Activated naive CD8-positive, alpha-beta T cell treated with anti-CD3 and anti-CD28 coated beads, Interleukin-2, amount 10 ng/mL, durations not matched to agents 7 days and 5 days (primary cell): ENCODE results near the gene SBK1. TPM values are rescaled to one million over a fixed set of nuclear protein-coding genes. Genes with fewer than 3 reads are reported as not detected.

Experiments
- ATAC-seq: fragments of 150-1000 bp; cut with Tn5 transposase; one replicate; pipeline ENCODE4 v1.10.0; 2021; ENCODE audit warnings: low read depth, moderate library complexity
- POLR2A ChIA-PET: fragments of 350-600 bp; sonication (Branson Sonifier 250); formaldehyde crosslinking; loops from one replicate; lab custom pipeline; 2021; ENCODE audit warnings: antibody characterized with exemption; lab: Charles Lee
- DNase-seq: peaks from one replicate; pipeline ENCODE4 v3.0.0; 2021
- H3K27ac Mint-ChIP-seq: one replicate; pipeline ENCODE4 v1.8.0; 2022; ENCODE audit warnings: mild to moderate bottlenecking, mixed read lengths
- H3K27me3 Mint-ChIP-seq: one replicate; pipeline ENCODE4 v1.8.0; 2022; ENCODE audit warnings: mild to moderate bottlenecking, moderate library complexity, mixed read lengths
- H3K36me3 Mint-ChIP-seq: one replicate; pipeline ENCODE4 v1.8.0; 2021; ENCODE audit warnings: mild to moderate bottlenecking, mixed read lengths
- H3K4me1 Mint-ChIP-seq: one replicate; pipeline ENCODE4 v1.8.0; 2021; ENCODE audit warnings: mixed read lengths
- H3K4me3 Mint-ChIP-seq: one replicate; pipeline ENCODE4 v1.8.0; 2022; ENCODE audit warnings: mild to moderate bottlenecking, moderate library complexity, mixed read lengths
- H3K9me3 Mint-ChIP-seq: one replicate; pipeline ENCODE4 v1.8.0; 2021; ENCODE audit warnings: mixed read lengths
- total RNA-seq, 2 experiments: library from RNA; stranded (reverse); gene quantifications; one replicate each; pipeline ENCODE4 v1.2.3, GENCODE V29; 2021

Gene SBK1
- total RNA-seq, 2 experiments from 2014 or later: 15.9 TPM

- no peaks in the 10 kb centered on the region for H3K27me3 Mint-ChIP-seq
- peaks cover 26% of the 10 kb centered on the region for H3K4me1 Mint-ChIP-seq
- H3K4me3 Mint-ChIP-seq: no peak overlapping the region
- no peaks in the 10 kb centered on the region for H3K9me3 Mint-ChIP-seq
- ATAC-seq (no peak), DNase-seq (no peak)
- POLR2A ChIA-PET: no interaction called here
- H3K36me3 Mint-ChIP-seq: no peaks in the 10 kb centered on the region
- no peak overlapping the region for H3K27ac Mint-ChIP-seq
Measured at GRCh38 chr16:28288114-28288513, 4.2 kb upstream of the SBK1 start.

GRCh38 chr16:28289048-28289447, 3.3 kb upstream of the SBK1 start:
- H3K36me3 Mint-ChIP-seq: no peaks in the 10 kb centered on the region
- H3K27ac Mint-ChIP-seq: peak overlapping the region; percentile 38
- no peak overlapping the region for H3K4me3 Mint-ChIP-seq
- POLR2A ChIA-PET: no interaction called here
- H3K4me1 Mint-ChIP-seq: peaks cover 28% of the 10 kb centered on the region
- ATAC-seq: no peak
- peaks cover 5% of the 10 kb centered on the region for H3K27me3 Mint-ChIP-seq
- no peak for DNase-seq
- no peaks in the 10 kb centered on the region for H3K9me3 Mint-ChIP-seq

GRCh38 chr16:28289939-28290858, 2.1 kb upstream of the SBK1 start:
- Mint-ChIP-seq H3K27ac (no peak overlapping the region), H3K36me3 (no peaks in the 10 kb centered on the region), H3K9me3 (no peaks in the 10 kb centered on the region), H3K4me3 (peak overlapping the region; percentile 2), H3K4me1 (peaks cover 32% of the 10 kb centered on the region), H3K27me3 (peaks cover 8% of the 10 kb centered on the region)
- ATAC-seq (no peak), DNase-seq (no peak)
- POLR2A ChIA-PET: no interaction called here

DNA sequence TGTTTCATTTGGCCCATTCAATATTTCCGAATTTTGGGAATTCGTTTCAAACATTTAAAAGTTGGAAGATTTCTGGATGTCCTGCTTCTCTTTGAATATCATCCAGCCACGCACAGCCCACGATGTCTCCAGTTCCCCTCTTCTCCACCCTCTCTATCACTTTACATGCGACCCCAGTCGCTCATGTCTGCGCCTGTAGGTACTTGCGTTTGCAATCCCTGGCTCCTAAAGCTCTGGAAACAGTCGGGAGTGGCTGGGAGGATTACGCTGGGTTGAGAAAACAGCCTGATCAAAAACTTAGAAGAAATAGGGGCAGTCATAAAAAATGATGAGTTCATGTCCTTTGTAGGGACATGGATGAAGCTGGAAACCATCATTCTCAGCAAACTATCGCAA, 1.5 kb upstream of the SBK1 start:
- H3K4me1 Mint-ChIP-seq: peaks cover 36% of the 10 kb centered on the region
- DNase-seq (no peak), ATAC-seq (no peak)
- no peak overlapping the region for H3K27ac Mint-ChIP-seq
- peaks cover 8% of the 10 kb centered on the region for H3K27me3 Mint-ChIP-seq
- H3K9me3 Mint-ChIP-seq: no peaks in the 10 kb centered on the region
- POLR2A ChIA-PET: interaction anchor here (0.6 kb wide), 1 partner anchor 427 kb away, joined by 3 read pairs; no protein-coding TSS in a partner anchor
- H3K4me3 Mint-ChIP-seq: peak overlapping the region; percentile 36
- H3K36me3 Mint-ChIP-seq: no peaks in the 10 kb centered on the region

GRCh38 chr16:28292731-28293600, 641 bp downstream of the SBK1 start:
- Mint-ChIP-seq H3K36me3 (no peaks in the 10 kb centered on the region), H3K4me1 (peaks cover 46% of the 10 kb centered on the region), H3K9me3 (no peaks in the 10 kb centered on the region), H3K27me3 (peaks cover 8% of the 10 kb centered on the region), H3K27ac (peak overlapping the region; percentile 82), H3K4me3 (peak overlapping the region; percentile 87)
- POLR2A ChIA-PET: interaction anchor here (0.8 to 2.8 kb wide), 8 partner anchors 9 to 151 kb away, joined by 3 to 12 read pairs (median 3); no protein-coding TSS in a partner anchor
- peak; percentile 50 for DNase-seq
- no peak for ATAC-seq

DNA sequence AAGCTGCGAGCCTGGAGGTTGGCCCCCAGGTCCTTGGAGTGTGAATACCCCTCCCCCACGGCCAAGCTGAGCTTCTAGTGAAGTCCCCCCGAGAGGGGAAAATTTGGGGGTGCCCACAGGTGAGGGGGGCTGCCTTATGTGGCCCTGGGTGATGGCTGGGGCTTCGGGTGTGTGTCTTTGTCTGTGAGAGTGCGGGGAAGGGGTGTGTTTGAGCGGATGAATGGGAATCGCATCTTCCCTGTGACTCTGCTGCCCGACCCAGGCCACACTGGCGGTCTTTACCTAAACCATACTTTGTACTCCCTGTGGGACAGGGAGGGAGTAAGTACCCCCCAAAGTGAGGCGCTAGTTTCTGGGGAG, 1.3 kb downstream of the SBK1 start:
- Mint-ChIP-seq H3K9me3 (no peaks in the 10 kb centered on the region), H3K27me3 (peaks cover 8% of the 10 kb centered on the region), H3K27ac (no peak overlapping the region), H3K4me1 (peaks cover 46% of the 10 kb centered on the region), H3K4me3 (peak overlapping the region; percentile 77), H3K36me3 (no peaks in the 10 kb centered on the region)
- POLR2A ChIA-PET: interaction anchor here (0.8 to 2.8 kb wide), 5 partner anchors 9 to 28 kb away, joined by 3 to 12 read pairs (median 3); no protein-coding TSS in a partner anchor
- ATAC-seq: no peak
- no peak for DNase-seq

- Mint-ChIP-seq H3K27ac (no peak overlapping the region), H3K4me1 (peaks cover 41% of the 10 kb centered on the region), H3K27me3 (peaks cover 8% of the 10 kb centered on the region), H3K4me3 (peak overlapping the region; percentile 77), H3K36me3 (no peaks in the 10 kb centered on the region), H3K9me3 (no peaks in the 10 kb centered on the region)
- POLR2A ChIA-PET: interaction anchor here (2.8 kb wide), 1 partner anchor 16 kb away, joined by 12 read pairs; no protein-coding TSS in a partner anchor
- ATAC-seq: no peak
- DNase-seq: no peak
Measured at GRCh38 chr16:28294201-28294600, 1.9 kb downstream of the SBK1 start.

DNA sequence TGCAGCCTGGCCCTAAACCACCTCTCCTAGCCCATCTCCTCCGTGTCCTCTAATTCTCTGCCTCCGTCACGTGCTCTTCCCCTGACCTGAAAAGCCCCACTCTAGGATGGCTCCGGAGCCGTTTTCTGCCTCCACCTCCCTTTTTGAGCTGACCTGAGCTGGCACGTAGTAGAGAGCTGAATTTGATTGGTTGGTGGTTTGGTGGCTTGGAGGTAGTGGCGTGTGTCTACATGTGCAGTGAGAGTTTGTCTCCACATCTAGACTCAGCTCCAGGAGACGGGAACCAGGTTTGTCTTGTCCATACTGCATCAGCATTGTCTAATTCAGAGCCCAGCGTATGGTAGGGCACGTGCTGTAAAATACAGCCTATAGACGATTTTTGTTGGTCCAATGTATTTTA, 3.0 kb downstream of the SBK1 start:
- Mint-ChIP-seq H3K27me3 (peaks cover 8% of the 10 kb centered on the region), H3K9me3 (no peaks in the 10 kb centered on the region), H3K27ac (peak overlapping the region; percentile 7), H3K36me3 (peaks cover 3% of the 10 kb centered on the region), H3K4me3 (peak overlapping the region; percentile 66), H3K4me1 (peaks cover 40% of the 10 kb centered on the region)
- POLR2A ChIA-PET: interaction anchor here (0.7 kb wide), 1 partner anchor 21 kb away, joined by 6 read pairs; no protein-coding TSS in a partner anchor
- DNase-seq (no peak), ATAC-seq (no peak)

GRCh38 chr16:28297308-28297707, 5.0 kb downstream of the SBK1 start:
- Mint-ChIP-seq H3K9me3 (no peaks in the 10 kb centered on the region), H3K4me3 (peak overlapping the region; percentile 12), H3K36me3 (peaks cover 3% of the 10 kb centered on the region), H3K27me3 (peaks cover 8% of the 10 kb centered on the region), H3K27ac (peak overlapping the region; percentile 86), H3K4me1 (peaks cover 28% of the 10 kb centered on the region)
- DNase-seq (no peak), ATAC-seq (no peak)
- POLR2A ChIA-PET: interaction anchor here (0.6 to 1.9 kb wide), 3 partner anchors 11 to 195 kb away, joined by 3 to 7 read pairs (median 3); partner anchors contain the start of gene CLN3

DNA sequence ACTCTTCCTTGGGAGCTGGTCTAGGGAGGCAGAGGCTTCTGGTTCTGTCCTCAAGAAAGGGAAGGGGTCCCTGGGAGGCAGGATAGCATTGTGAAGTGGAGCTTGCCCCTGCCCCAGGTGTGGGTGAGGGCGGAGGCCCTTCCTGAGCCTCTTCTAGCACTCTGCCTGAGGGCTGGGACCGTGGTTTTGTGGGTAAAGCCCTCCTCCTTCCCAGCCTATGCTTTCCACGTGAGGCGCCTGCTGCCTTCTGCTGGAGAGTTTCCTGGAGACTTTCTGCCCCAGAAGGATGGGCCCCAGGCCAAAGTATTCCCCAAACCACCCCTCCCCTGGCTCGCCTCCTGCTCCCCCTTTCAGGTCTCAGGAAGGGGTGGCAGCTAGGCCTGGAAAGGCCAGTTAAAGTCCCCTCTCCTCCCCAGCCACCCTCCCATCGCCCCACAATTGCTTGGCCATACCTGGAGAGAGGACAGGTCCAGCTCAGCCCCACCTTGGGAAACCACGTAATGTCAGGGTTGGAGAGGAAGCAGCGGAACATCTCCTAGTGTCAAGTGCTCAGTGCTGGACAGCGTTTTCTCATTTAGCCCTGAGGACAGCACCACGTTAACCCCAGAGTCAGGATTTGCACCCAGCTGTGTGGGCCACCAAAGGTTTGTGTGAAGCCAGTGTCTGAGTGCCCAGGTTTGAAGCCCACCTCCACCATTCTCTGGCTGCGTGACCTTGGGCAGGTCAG, 5.6 kb downstream of the SBK1 start:
- POLR2A ChIA-PET: interaction anchor here (0.6 to 1.9 kb wide), 4 partner anchors 11 to 194 kb away, joined by 3 to 9 read pairs (median 5); partner anchors contain the start of gene CLN3
- DNase-seq: no peak
- Mint-ChIP-seq H3K4me3 (peak overlapping the region; percentile 41), H3K36me3 (peaks cover 3% of the 10 kb centered on the region), H3K9me3 (no peaks in the 10 kb centered on the region), H3K4me1 (peaks cover 28% of the 10 kb centered on the region), H3K27ac (peak overlapping the region; percentile 86), H3K27me3 (peaks cover 8% of the 10 kb centered on the region)
- peak; percentile 40 for ATAC-seq

GRCh38 chr16:28298511-28298878, 6.2 kb downstream of the SBK1 start:
- Mint-ChIP-seq H3K27me3 (peaks cover 8% of the 10 kb centered on the region), H3K36me3 (peaks cover 3% of the 10 kb centered on the region), H3K4me3 (no peak overlapping the region), H3K27ac (no peak overlapping the region), H3K4me1 (peaks cover 28% of the 10 kb centered on the region), H3K9me3 (no peaks in the 10 kb centered on the region)
- POLR2A ChIA-PET: interaction anchor here (1.2 kb wide), 1 partner anchor 11 kb away, joined by 9 read pairs; no protein-coding TSS in a partner anchor
- ATAC-seq (no peak), DNase-seq (no peak)

DNA sequence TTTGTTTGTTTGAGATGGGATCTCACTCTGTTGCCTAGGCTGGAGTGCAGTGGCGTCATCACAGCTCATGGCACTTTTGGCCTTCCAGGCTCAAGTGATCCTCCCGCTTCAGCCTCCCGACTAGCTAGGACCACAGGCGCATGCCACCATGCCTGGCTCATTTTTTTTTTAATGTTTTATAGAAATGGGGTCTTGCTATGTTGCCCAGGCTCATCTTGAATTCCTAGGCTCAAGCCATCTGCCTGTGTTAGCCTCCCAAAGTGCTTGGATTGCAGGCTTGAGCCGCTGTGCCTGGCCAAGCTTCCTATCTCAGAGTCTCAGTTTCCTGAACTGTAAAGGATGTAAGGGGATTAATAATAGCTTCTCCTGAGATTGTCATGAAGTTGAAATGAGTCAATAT, 8.0 kb downstream of the SBK1 start:
- H3K27me3 Mint-ChIP-seq: no peaks in the 10 kb centered on the region
- ATAC-seq: no peak
- H3K4me3 Mint-ChIP-seq: no peak overlapping the region
- H3K36me3 Mint-ChIP-seq: peaks cover 10% of the 10 kb centered on the region
- no peak for DNase-seq
- H3K4me1 Mint-ChIP-seq: peaks cover 20% of the 10 kb centered on the region
- H3K27ac Mint-ChIP-seq: no peak overlapping the region
- no peaks in the 10 kb centered on the region for H3K9me3 Mint-ChIP-seq
- POLR2A ChIA-PET: interaction anchor here (1.2 kb wide), 1 partner anchor 10 kb away, joined by 3 read pairs; no protein-coding TSS in a partner anchor
